H1 (cell line): ENCODE measurements around the gene RPS6KA4. TPM values are rescaled to one million over a fixed set of nuclear protein-coding genes. Genes with fewer than 3 reads are reported as not detected.

Experiments
- NANOG ChIP-seq: IDR thresholded peaks from 2 replicates; pipeline ENCODE4 v1.6.1; 2011; ENCODE audit warnings: low read length, low read depth, mild to moderate bottlenecking, inconsistent platforms; ENCODE audit not compliant: insufficient read depth, poor library complexity, severe bottlenecking
- RXRA ChIP-seq: IDR thresholded peaks from 2 replicates; pipeline ENCODE4 v1.6.1; 2011; ENCODE audit warnings: low read depth, mild to moderate bottlenecking, low read length, moderate library complexity; ENCODE audit not compliant: insufficient read depth
- polyA plus RNA-seq, 7 experiments: library from polyadenylated mRNA; depleted of rRNA in 3 of 7; stranded (reverse) in 5 of 7; unstranded in 2 of 7; fragments of >200 nt in 5 of 7; fragments of 200-250 nt in 2 of 7; gene quantifications; 1 replicate in 5 of 7; 2 replicates in 1 of 7; 4 replicates in 1 of 7; pipeline versions ENCODE4 v1.2.1 to v1.2.3, GENCODE V29; 2011 to 2013; ENCODE audit warnings: missing spikeins in 2 of 7, mixed read lengths in 2 of 7
- total RNA-seq: library from RNA; stranded (reverse); fragmentation: NEBNext Ultra II Directional; extraction: Animal tissue kit (Norgen Biotek cat#: 25700); gene quantifications from 2 replicates; pipeline ENCODE4 v1.2.1, GENCODE V29; 2021

The RPS6KA4 gene
- total and polyA plus RNA-seq, 2 of the 8 experiments (the other 6 are each of a cell fraction or from before 2014, with no cell fraction given) = 8.2 to 12.6 TPM

GRCh38 chr11:64403106-64403505, 44.1 kb downstream of the RPS6KA4 start (continued):
- TF ChIP-seq NANOG (no peak), RXRA (no peak)
